Stimulated activated CD4-positive, alpha-beta T cell treated with anti-CD3 and anti-CD28 coated beads, Interleukin-1b, Interleukin-23, amount 100 ng/mL, for 48 hours (primary cell): ENCODE data around the gene RNASET2.
"Not testable (repeated sequence)": the region's sequence is repeated elsewhere in the genome, so short reads cannot be mapped to it uniquely, and the experiment has no call there.

ENCODE experiments used
- DNase-seq: peaks from one replicate; pipeline ENCODE4 v3.0.0-alpha.2; 2020

RNASET2 gene

GRCh38 chr6:166900130-166900708, 56.1 kb downstream of the RNASET2 start:
- no peak for DNase-seq

DNA sequence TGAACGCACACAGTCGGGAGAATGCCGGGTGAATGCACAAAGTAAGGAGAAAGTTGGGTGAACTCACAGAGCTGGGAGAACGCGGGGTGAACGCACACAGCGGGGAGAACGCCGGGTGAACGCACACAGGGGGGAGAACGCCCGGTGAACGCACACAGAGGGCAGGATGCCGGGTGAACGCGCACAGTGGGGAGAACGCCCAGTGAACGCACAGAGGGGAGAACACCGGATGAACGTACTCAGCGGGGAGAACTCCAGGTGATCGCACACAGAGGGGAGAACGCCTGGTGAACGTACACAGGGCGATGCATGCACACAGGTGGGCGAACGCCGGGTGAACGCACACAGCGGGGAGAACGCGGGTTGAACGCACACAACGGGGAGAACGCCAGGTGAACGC, 57.4 kb downstream of the RNASET2 start:
- DNase-seq = no peak

GRCh38 chr6:166894614-166895013, 61.7 kb downstream of the RNASET2 start:
- DNase-seq = not testable (repeated sequence)

GRCh38 chr6:166892472-166892871, 63.9 kb downstream of the RNASET2 start:
- not testable (repeated sequence) for DNase-seq

DNA sequence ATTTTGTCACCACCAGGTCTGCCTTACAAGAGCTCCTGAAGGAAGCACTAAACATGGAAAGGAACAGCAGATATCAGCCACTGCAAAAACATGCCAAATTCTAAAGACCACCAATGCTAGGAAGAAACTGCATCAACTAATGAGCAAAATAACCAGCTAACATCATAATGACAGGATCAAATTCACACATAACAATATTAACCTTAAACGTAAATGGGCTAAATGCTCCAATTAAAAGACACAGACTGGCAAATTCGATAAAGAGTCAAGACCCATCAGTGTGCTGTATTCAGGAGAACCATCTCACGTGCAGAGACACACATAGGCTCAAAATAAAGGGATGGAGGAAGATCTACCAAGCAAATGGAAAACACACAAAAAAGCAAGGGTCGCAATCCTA, 69.6 kb downstream of the RNASET2 start:
- DNase-seq = not testable (repeated sequence)

DNA sequence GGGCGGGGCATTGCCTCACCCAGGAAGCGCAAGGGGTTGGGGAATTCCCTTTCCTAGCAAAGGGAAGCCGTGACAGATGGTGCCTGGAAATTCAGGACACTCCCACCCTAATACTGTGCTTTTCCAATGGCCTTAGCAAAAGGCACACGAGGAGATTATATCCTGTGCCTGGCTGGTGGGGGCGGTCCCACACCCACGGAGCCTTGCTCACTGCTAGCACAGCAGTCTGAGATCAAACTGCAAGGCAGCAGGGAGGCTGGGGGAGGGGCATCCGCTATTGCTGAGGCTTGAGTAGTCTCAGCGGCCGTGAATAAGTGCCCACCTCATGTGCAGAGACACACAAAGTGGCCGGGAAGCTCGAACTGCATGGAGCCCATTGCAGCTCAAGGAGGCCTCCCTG, 71.4 kb downstream of the RNASET2 start:
- DNase-seq = not testable (repeated sequence)

DNA sequence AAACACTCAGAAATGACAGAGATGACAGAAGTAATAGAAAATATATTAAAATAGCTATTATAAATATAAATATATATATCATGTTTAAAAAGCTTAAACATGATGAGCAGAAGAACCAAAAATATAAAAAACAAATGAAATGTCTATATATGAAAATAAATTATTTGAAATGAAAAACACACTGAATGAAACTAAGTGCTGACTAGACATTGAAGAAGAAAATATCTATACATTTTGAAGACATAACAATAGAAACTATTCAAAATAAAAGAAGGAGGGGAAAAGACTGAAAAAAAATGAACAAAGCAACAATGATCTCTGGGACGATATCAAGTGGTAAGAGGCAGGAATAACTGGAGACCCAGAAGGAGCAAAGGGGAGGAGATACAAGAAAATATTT, 76.8 kb downstream of the RNASET2 start:
- DNase-seq = no peak
